Measurements from ENCODE around the gene APOE. TPM values are rescaled to one million over a fixed set of nuclear protein-coding genes. Genes with fewer than 3 reads are reported as not detected.

APOE gene
- total and polyA plus RNA-seq, 2 of the 13 experiments (the other 11 are each of a cell fraction or from before 2014, with no cell fraction given), result 1,328 to 1,470 TPM

DNA sequence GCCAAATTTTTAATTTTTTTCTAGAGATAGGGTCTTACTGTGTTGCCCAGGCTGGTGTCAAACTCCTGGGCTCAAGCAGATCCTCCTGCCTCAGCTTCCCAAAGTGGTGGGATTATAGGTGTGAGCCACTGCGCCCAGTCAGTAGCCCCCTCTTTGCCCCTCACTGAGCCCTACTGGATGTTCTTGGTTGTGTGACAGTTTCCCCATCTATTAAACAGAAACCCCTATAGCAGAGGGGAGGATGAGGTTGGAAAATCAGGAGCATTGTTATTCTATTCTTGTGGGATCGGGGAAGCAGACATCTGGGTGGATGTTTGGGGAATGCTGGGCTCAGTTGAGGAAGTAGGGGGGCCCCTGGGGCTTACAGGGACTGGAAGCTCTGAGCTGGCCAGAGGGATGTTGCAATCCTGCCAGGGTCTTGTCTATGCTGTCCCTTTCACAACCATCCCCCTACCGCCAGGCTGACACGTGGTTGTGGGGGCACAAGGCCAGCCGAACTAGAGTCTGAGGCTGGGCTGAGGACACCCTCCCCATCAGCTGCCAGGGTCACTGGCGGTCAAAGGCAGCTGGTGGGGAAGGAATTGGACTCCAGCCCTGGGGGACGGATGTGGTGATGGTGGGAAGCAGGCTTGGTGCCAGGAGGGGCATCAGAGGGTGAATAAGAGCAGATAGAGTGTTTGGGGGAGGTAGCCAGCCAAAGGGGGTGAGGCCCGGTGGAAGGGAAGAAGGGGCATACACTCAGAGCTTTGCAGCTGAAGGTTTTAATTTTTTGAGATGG lies 19.7 kb downstream of the APOE start (continued):
- TF ChIP-seq ZNF343 (CRISPR knock-in tag; IDR thresholded peaks at IDR 0.05), result 0 out of 2 replicates have a peak, but pooled peaks have one; percentile 12
- TF ChIP-seq WIZ (CRISPR knock-in tag; IDR thresholded peaks at IDR 0.05), result no peak
- no peak for TF ChIP-seq ZNF253 (CRISPR knock-in tag; IDR thresholded peaks at IDR 0.05; ENCODE audit: borderline replicate concordance)
- TF ChIP-seq POLR2AphosphoS2 (IDR thresholded peaks at IDR 0.05; ENCODE audit: low read depth, low read length), result no peak
- TF ChIP-seq, protein P1, sequence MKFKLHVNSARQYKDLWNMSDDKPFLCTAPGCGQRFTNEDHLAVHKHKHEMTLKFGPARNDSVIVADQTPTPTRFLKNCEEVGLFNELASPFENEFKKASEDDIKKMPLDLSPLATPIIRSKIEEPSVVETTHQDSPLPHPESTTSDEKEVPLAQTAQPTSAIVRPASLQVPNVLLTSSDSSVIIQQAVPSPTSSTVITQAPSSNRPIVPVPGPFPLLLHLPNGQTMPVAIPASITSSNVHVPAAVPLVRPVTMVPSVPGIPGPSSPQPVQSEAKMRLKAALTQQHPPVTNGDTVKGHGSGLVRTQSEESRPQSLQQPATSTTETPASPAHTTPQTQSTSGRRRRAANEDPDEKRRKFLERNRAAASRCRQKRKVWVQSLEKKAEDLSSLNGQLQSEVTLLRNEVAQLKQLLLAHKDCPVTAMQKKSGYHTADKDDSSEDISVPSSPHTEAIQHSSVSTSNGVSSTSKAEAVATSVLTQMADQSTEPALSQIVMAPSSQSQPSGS (CRISPR knock-in tag; IDR thresholded peaks at IDR 0.05), result peak; percentile 88
- TF ChIP-seq ZBTB21 (CRISPR knock-in tag; IDR thresholded peaks at IDR 0.05), result no peak
- no peak for TF ChIP-seq EHMT2 (IDR thresholded peaks at IDR 0.05; ENCODE audit: borderline replicate concordance, low read depth, low read length)
- no peak for TF ChIP-seq RFX3 (CRISPR knock-in tag; IDR thresholded peaks at IDR 0.05)
- TF ChIP-seq, protein P2, sequence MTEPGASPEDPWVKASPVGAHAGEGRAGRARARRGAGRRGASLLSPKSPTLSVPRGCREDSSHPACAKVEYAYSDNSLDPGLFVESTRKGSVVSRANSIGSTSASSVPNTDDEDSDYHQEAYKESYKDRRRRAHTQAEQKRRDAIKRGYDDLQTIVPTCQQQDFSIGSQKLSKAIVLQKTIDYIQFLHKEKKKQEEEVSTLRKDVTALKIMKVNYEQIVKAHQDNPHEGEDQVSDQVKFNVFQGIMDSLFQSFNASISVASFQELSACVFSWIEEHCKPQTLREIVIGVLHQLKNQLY (CRISPR knock-in tag; IDR thresholded peaks at IDR 0.05), result peak; percentile 99
- TF ChIP-seq, protein P3, sequence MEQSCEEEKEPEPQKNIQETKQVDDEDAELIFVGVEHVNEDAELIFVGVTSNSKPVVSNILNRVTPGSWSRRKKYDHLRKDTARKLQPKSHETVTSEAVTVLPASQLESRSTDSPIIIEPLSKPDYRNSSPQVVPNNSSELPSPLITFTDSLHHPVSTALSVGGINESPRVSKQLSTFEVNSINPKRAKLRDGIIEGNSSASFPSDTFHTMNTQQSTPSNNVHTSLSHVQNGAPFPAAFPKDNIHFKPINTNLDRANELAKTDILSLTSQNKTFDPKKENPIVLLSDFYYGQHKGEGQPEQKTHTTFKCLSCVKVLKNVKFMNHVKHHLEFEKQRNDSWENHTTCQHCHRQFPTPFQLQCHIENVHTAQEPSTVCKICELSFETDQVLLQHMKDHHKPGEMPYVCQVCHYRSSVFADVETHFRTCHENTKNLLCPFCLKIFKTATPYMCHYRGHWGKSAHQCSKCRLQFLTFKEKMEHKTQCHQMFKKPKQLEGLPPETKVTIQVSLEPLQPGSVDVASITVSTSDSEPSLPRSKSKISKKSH (CRISPR knock-in tag; IDR thresholded peaks at IDR 0.05; ENCODE audit: borderline replicate concordance), result peak; percentile 97
- peak; percentile 60; the same call in 1 of the 2 replicates for TF ChIP-seq SIN3A (IDR thresholded peaks at IDR 0.05; ENCODE audit: borderline replicate concordance, low read depth, low read length)
- TF ChIP-seq ZNF773 (CRISPR knock-in tag; IDR thresholded peaks at IDR 0.05; ENCODE audit: borderline replicate concordance), result no peak
- TF ChIP-seq ZNF879 (CRISPR knock-in tag; IDR thresholded peaks at IDR 0.05), result 0 out of 2 replicates have a peak, but pooled peaks have one; percentile 25
- TF ChIP-seq ZNF432 (CRISPR knock-in tag; IDR thresholded peaks at IDR 0.05; ENCODE audit: borderline replicate concordance), result no peak
- TF ChIP-seq ZNF232 (CRISPR knock-in tag; IDR thresholded peaks at IDR 0.05; ENCODE audit: borderline replicate concordance), result peak; percentile 83; the same call in 1 of the 2 replicates
- TF ChIP-seq JDP2 (CRISPR knock-in tag; IDR thresholded peaks at IDR 0.05; ENCODE audit: borderline replicate concordance), result no peak; the same call in 1 of the 2 replicates
- TF ChIP-seq SPEN (CRISPR knock-in tag; IDR thresholded peaks at IDR 0.05; ENCODE audit: low read depth), result peak; percentile 97
- TF ChIP-seq SRF (IDR thresholded peaks at IDR 0.05; ENCODE audit: low read depth, low read length), result no peak
- TF ChIP-seq, protein P4, sequence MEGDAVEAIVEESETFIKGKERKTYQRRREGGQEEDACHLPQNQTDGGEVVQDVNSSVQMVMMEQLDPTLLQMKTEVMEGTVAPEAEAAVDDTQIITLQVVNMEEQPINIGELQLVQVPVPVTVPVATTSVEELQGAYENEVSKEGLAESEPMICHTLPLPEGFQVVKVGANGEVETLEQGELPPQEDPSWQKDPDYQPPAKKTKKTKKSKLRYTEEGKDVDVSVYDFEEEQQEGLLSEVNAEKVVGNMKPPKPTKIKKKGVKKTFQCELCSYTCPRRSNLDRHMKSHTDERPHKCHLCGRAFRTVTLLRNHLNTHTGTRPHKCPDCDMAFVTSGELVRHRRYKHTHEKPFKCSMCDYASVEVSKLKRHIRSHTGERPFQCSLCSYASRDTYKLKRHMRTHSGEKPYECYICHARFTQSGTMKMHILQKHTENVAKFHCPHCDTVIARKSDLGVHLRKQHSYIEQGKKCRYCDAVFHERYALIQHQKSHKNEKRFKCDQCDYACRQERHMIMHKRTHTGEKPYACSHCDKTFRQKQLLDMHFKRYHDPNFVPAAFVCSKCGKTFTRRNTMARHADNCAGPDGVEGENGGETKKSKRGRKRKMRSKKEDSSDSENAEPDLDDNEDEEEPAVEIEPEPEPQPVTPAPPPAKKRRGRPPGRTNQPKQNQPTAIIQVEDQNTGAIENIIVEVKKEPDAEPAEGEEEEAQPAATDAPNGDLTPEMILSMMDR (CRISPR knock-in tag; IDR thresholded peaks at IDR 0.05), result peak; percentile 43
- peak; percentile 87 for TF ChIP-seq SNAPC2 (CRISPR knock-in tag; IDR thresholded peaks at IDR 0.05)
- peak; percentile 81; the same call in 1 of the 2 replicates for TF ChIP-seq ZNF124 (CRISPR knock-in tag; IDR thresholded peaks at IDR 0.05)
- TF ChIP-seq RCOR2 (CRISPR knock-in tag; IDR thresholded peaks at IDR 0.05), result peak; percentile 86
- TF ChIP-seq GABPB1 (CRISPR knock-in tag; IDR thresholded peaks at IDR 0.05), result peak; percentile 87

All from HepG2 (cell line).